Neutrophil (primary cell): ENCODE data around the gene PLD1.
A peak's percentile ranks its signal among the peaks of the same experiment; 100 is the strongest.

Experiments
- H3K27ac ChIP-seq: fragments of 200-600 bp; sonication (generic); 2 replicates; pipeline ENCODE4 v1.5.1; 2016; ENCODE audit warnings: mild to moderate bottlenecking, moderate library complexity
- H3K27me3 ChIP-seq: fragments of 200-600 bp; sonication (generic); 2 replicates; pipeline ENCODE4 v1.6.0; 2016; ENCODE audit warnings: mild to moderate bottlenecking
- H3K36me3 ChIP-seq: fragments of 200-600 bp; sonication (generic); 2 replicates; pipeline ENCODE4 v1.5.1; 2017
- H3K4me1 ChIP-seq, 2 experiments: fragments of 200-600 bp in 1 of 2; sonication (generic) in 1 of 2; 1 replicate in 1 of 2; 2 replicates in 1 of 2; pipeline versions ENCODE4 v1.5.1 to v1.6.1; 2013 to 2016; ENCODE audit warnings: low read depth in 1 of 2, low read length in 1 of 2, mild to moderate bottlenecking in 1 of 2, moderate library complexity in 1 of 2; ENCODE audit not compliant: control insufficient read depth in 1 of 2, insufficient read depth in 1 of 2
- H3K4me3 ChIP-seq, 2 experiments: fragments of 200-600 bp in 1 of 2; sonication (generic) in 1 of 2; 1 replicate in 1 of 2; 2 replicates in 1 of 2; pipeline ENCODE4 v1.5.1; 2013 to 2016; ENCODE audit warnings: low read depth in 1 of 2, low read length in 1 of 2, mild to moderate bottlenecking in 1 of 2, moderate library complexity in 1 of 2
- H3K9me3 ChIP-seq: fragments of 200-600 bp; sonication (generic); 2 replicates; pipeline ENCODE4 v1.5.1; 2016
- CTCF ChIP-seq: fragments of 200-600 bp; sonication (generic); IDR thresholded peaks from 2 replicates; pipeline ENCODE4 v1.5.1; 2016; ENCODE audit warnings: antibody characterized with exemption

PLD1 gene

DNA sequence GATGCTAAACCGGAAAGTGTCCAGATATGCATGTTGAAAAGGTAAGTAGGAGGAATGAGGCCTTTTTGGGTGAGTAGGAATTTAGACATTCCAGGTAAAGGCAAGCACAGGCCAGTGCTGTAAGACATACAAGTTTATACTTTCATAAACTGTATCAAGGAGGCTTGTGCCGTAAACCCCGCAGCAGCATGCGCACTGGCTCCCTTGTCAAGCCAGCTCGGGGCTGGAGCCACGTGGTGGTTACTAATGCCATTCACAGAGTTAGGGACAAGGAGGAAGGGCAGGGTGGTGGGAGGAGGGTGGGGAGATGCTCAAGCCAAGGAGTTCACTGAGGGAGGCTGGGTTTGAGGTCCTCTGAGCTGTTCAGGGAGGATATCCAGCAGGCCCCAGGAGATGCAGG is 35.8 kb downstream of the PLD1 start:
- Histone ChIP-seq H3K27me3 (no peaks in the 10 kb centered on the region), H3K4me1 (peaks cover 67 to 73% of the 10 kb centered on the region in 2 experiments), H3K4me3 (no peak overlapping the region), H3K36me3 (no peaks in the 10 kb centered on the region), H3K27ac (peak overlapping the region; percentile 47), H3K9me3 (no peaks in the 10 kb centered on the region)
- no peak for TF ChIP-seq CTCF

DNA sequence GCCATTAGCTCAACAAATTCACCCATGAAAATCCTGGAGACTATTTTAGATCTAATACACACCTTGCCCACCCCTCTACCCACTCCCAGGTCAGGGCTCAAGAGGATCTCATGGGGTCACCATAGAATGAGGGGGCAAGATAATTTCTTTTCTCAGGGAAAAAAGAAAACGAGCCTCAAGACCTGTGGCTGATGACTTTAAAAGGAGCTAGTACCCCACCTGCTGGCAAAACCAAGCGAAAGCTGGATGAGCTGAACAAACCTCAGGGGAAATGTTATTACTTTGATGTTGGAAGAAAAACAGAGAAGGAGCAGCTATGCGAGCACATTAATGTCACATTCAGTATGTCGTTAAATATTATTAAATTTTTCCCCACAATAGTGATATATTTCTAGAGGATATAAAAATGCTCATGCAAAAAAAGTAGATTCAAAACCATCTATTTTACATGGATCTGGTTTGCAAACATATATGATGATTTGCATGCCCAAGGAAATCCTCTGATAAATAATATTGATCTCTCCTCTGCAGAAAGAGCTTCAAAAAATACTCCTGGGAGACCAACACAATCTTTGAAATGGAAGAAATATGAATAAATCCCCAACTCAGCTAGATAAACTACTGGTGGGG is 37.7 kb downstream of the PLD1 start:
- Histone ChIP-seq H3K27ac (peak overlapping the region; percentile 16), H3K9me3 (no peaks in the 10 kb centered on the region), H3K27me3 (no peaks in the 10 kb centered on the region), H3K36me3 (no peaks in the 10 kb centered on the region), H3K4me3 (no peak overlapping the region), H3K4me1 (peaks cover 63 to 72% of the 10 kb centered on the region in 2 experiments)
- peak; percentile 42 for TF ChIP-seq CTCF

DNA sequence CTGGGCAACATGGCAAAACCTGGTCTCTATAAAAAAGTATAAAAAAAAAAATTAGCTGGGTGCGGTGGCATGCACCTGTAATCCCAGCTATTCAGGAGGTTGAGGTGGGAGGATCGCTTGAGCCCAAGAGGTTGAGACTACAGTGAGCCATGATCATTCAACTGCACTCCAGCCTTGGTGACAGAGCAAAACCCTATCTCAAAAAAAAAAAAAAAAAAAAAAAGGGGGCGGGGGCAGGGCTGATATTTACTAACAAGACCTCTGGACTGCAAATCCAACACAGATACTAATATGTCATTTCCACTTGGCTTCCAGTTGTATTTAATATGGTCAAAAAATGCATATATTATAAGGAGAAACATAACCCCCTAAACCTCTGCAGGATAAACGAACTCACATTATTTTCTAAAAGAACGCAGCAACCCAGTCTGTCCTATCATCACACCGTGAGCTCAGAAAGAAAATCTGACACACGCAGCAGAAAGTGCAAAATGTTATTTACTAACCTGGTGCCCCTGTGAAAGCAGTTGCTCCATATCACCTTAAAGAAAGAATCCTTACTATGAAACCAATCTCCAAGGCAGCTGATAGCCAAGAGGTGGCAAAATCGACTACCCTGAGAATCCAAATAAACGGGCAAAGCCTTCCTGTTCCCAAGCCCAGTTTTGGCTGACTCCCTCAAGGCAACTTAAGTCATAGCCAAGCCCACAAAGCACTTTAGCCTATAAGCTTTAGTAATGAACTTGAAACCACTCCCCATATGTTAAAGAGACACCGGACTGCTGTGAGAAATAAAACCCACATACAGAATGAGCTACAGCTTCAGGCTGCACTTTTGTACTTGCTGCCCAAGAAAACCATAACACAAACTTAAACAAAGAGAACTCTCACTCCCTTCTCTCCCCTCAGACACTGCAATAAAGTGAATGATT is 39.3 kb downstream of the PLD1 start:
- H3K27ac ChIP-seq, result peak overlapping the region; percentile 17

GRCh38 chr3:171769461-171769860 is 40.8 kb downstream of the PLD1 start:
- Histone ChIP-seq H3K36me3 (no peaks in the 10 kb centered on the region), H3K4me1 (peaks cover 42 to 52% of the 10 kb centered on the region in 2 experiments), H3K9me3 (no peaks in the 10 kb centered on the region), H3K27me3 (no peaks in the 10 kb centered on the region), H3K27ac (no peak overlapping the region), H3K4me3 (no peak overlapping the region)
- no peak for TF ChIP-seq CTCF

More for the DNA sequence above, 39.3 kb downstream of the PLD1 start:
- H3K9me3 ChIP-seq, result no peaks in the 10 kb centered on the region
- H3K4me3 ChIP-seq, result no peak overlapping the region
- peaks cover 47 to 58% of the 10 kb centered on the region in 2 experiments for H3K4me1 ChIP-seq
- TF ChIP-seq CTCF, result no peak
- H3K27me3 ChIP-seq, result no peaks in the 10 kb centered on the region
- H3K36me3 ChIP-seq, result no peaks in the 10 kb centered on the region

- H3K4me1 ChIP-seq, result peaks cover 39 to 49% of the 10 kb centered on the region in 2 experiments
- TF ChIP-seq CTCF, result no peak
- no peaks in the 10 kb centered on the region for H3K36me3 ChIP-seq
- H3K9me3 ChIP-seq, result no peaks in the 10 kb centered on the region
- no peak overlapping the region for H3K4me3 ChIP-seq
- H3K27me3 ChIP-seq, result no peaks in the 10 kb centered on the region
- peak overlapping the region; percentile 62 for H3K27ac ChIP-seq
These were observed 41.3 kb downstream of the PLD1 start for GRCh38 chr3:171768986-171769385.
